Measurements from ENCODE around the gene ARL5A.
"Not testable (repeated sequence)": the region's sequence is repeated elsewhere in the genome, so short reads cannot be mapped to it uniquely, and the experiment has no call there.

Gene ARL5A

GRCh38 chr2:151794422-151794821 lies 33.8 kb downstream of the ARL5A start:
- not testable (repeated sequence) for DNase-seq

GRCh38 chr2:151793123-151793522 lies 35.1 kb downstream of the ARL5A start:
- no peak for DNase-seq

GRCh38 chr2:151792589-151792988 lies 35.6 kb downstream of the ARL5A start:
- DNase-seq: no peak

GRCh38 chr2:151791545-151791944 lies 36.7 kb downstream of the ARL5A start:
- no peak for DNase-seq

GRCh38 chr2:151790689-151791088 lies 37.5 kb downstream of the ARL5A start:
- no peak for DNase-seq

- DNase-seq: no peak
Observed at GRCh38 chr2:151789055-151789834, 39.0 kb downstream of the ARL5A start.

GRCh38 chr2:151786483-151786882 lies 41.7 kb downstream of the ARL5A start:
- DNase-seq: no peak

GRCh38 chr2:151786077-151786476 lies 42.1 kb downstream of the ARL5A start:
- no peak for DNase-seq

- DNase-seq: no peak
Observed at GRCh38 chr2:151783133-151783520, 45.1 kb downstream of the ARL5A start.

GRCh38 chr2:151782378-151783132 lies 45.7 kb downstream of the ARL5A start:
- no peak for DNase-seq

GRCh38 chr2:151781642-151782041 lies 46.6 kb downstream of the ARL5A start:
- no peak for DNase-seq

GRCh38 chr2:151780938-151781337 lies 47.3 kb downstream of the ARL5A start:
- no peak for DNase-seq

- no peak for DNase-seq
Observed at GRCh38 chr2:151777935-151778334, 50.3 kb downstream of the ARL5A start.

- no peak for DNase-seq
Observed at GRCh38 chr2:151777487-151777886, 50.7 kb downstream of the ARL5A start.

GRCh38 chr2:151776367-151776766 lies 51.9 kb downstream of the ARL5A start:
- no peak for DNase-seq

GRCh38 chr2:151775057-151775740 lies 53.0 kb downstream of the ARL5A start:
- no peak for DNase-seq

- DNase-seq: no peak
Observed at GRCh38 chr2:151774506-151774905, 53.7 kb downstream of the ARL5A start.

GRCh38 chr2:151771599-151772358 lies 56.4 kb downstream of the ARL5A start:
- no peak for DNase-seq

GRCh38 chr2:151770995-151771394 lies 57.2 kb downstream of the ARL5A start:
- DNase-seq: no peak

GRCh38 chr2:151769606-151770005 lies 58.6 kb downstream of the ARL5A start:
- no peak for DNase-seq

GRCh38 chr2:151767536-151767935 lies 60.7 kb downstream of the ARL5A start:
- DNase-seq: no peak

- DNase-seq: no peak
Observed at GRCh38 chr2:151766437-151767153, 61.6 kb downstream of the ARL5A start.
